Suppressor macrophage (primary cell): Measurements from ENCODE around the gene RBM20.

ENCODE experiments used
- DNase-seq, 4 experiments: peaks; one replicate each; pipeline ENCODE4 v3.0.0-alpha.2; 2020 to 2022

RBM20 gene

GRCh38 chr10:110789604-110790433 lies 145.7 kb downstream of the RBM20 start:
- DNase-seq, result no peak

GRCh38 chr10:110790913-110791506 lies 146.9 kb downstream of the RBM20 start:
- DNase-seq, result no peak

GRCh38 chr10:110791541-110792073 lies 147.5 kb downstream of the RBM20 start:
- DNase-seq, result no peak

- no peak for DNase-seq
Measured at GRCh38 chr10:110792476-110793125, 148.5 kb downstream of the RBM20 start.

- DNase-seq, result no peak
Measured at GRCh38 chr10:110793128-110793812, 149.1 kb downstream of the RBM20 start.

GRCh38 chr10:110793886-110794285 lies 149.8 kb downstream of the RBM20 start:
- DNase-seq, result no peak

GRCh38 chr10:110794808-110795207 lies 150.7 kb downstream of the RBM20 start:
- no peak for DNase-seq

- peak in 1 of 4 experiments; percentile 13 for DNase-seq
Measured at GRCh38 chr10:110797416-110797815, 153.3 kb downstream of the RBM20 start.

GRCh38 chr10:110798340-110798739 lies 154.2 kb downstream of the RBM20 start:
- DNase-seq, result no peak

- DNase-seq, result peak in 1 of 4 experiments; percentile 9
Measured at GRCh38 chr10:110802090-110802489, 158.0 kb downstream of the RBM20 start.

GRCh38 chr10:110802551-110803238 lies 158.6 kb downstream of the RBM20 start:
- peak; percentile 83 to 92 (median 90) for DNase-seq

- peak in 2 of 4 experiments; percentile 3 to 6 for DNase-seq
Measured at GRCh38 chr10:110803239-110803749, 159.2 kb downstream of the RBM20 start.

GRCh38 chr10:110803830-110804338 lies 159.7 kb downstream of the RBM20 start:
- peak; percentile 25 to 71 (median 62) for DNase-seq

- no peak for DNase-seq
Measured at GRCh38 chr10:110804376-110804775, 160.2 kb downstream of the RBM20 start.

- no peak for DNase-seq
Measured at GRCh38 chr10:110805292-110805691, 161.2 kb downstream of the RBM20 start.

- DNase-seq, result no peak
Measured at GRCh38 chr10:110806335-110806734, 162.2 kb downstream of the RBM20 start.

GRCh38 chr10:110808123-110808522 lies 164.0 kb downstream of the RBM20 start:
- DNase-seq, result no peak

GRCh38 chr10:110808615-110809014 lies 164.5 kb downstream of the RBM20 start:
- no peak for DNase-seq

- no peak for DNase-seq
Measured at GRCh38 chr10:110810625-110811024, 166.5 kb downstream of the RBM20 start.

GRCh38 chr10:110811791-110812581 lies 167.8 kb downstream of the RBM20 start:
- peak in 3 of 4 experiments; percentile 34 to 58 (median 46) for DNase-seq

GRCh38 chr10:110812583-110812982 lies 168.4 kb downstream of the RBM20 start:
- DNase-seq, result no peak
